NCI-H2029 (cell line): ENCODE measurements around the gene SLC10A1.
"Not testable (repeated sequence)": the region's sequence is repeated elsewhere in the genome, so short reads cannot be mapped to it uniquely, and the experiment has no call there.

Experiments
- DNase-seq: peaks from one replicate; lab custom pipeline; 2025; lab: John Stamatoyannopoulos, UW

SLC10A1 gene

GRCh38 chr14:69770559-69770958 lies 26.5 kb downstream of the SLC10A1 start:
- DNase-seq, result no peak

- DNase-seq, result no peak
These were observed 27.4 kb downstream of the SLC10A1 start for GRCh38 chr14:69769623-69770022.

GRCh38 chr14:69768873-69769272 lies 28.2 kb downstream of the SLC10A1 start:
- no peak for DNase-seq

DNA sequence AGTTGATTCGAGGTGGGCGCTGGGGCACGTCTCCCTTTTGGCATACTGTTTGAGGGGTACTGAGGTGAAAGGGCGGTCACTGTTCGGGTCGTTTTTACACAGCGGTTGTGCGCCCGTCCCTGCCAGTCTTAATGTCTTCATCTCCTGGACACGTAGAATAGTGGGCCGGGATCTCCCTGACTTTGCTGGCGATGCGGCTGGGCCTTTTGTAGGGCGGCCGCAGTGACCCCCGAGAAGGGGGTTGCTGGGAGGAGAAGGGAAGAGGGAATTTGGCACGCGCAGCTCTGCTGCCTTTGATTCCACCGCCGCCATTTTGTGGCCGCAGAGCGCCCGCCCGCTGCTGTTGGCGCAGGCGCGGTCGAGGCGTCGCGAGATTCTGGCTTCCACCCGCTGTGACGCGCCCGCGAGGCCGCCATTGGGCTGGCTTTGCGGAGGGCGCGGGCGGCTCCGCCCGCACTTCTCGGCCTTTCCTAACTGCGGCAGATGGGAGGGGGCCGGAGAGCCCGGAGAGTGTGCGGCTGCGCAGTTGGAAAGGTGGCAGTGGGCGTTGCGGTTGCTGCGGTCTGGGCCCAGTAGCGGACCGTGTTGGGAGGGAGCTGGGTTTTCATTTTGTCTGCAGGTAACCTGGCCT lies 29.6 kb downstream of the SLC10A1 start:
- DNase-seq, result peak; percentile 82

- DNase-seq, result peak; percentile 83
These were observed 30.1 kb downstream of the SLC10A1 start, which contains the start of gene SRSF5 for GRCh38 chr14:69766984-69767368. Gene SRSF5, plus strand, starts transcription at chr14:69767142. Its CDS starts 1,015 bp downstream, at chr14:69768157.

DNA sequence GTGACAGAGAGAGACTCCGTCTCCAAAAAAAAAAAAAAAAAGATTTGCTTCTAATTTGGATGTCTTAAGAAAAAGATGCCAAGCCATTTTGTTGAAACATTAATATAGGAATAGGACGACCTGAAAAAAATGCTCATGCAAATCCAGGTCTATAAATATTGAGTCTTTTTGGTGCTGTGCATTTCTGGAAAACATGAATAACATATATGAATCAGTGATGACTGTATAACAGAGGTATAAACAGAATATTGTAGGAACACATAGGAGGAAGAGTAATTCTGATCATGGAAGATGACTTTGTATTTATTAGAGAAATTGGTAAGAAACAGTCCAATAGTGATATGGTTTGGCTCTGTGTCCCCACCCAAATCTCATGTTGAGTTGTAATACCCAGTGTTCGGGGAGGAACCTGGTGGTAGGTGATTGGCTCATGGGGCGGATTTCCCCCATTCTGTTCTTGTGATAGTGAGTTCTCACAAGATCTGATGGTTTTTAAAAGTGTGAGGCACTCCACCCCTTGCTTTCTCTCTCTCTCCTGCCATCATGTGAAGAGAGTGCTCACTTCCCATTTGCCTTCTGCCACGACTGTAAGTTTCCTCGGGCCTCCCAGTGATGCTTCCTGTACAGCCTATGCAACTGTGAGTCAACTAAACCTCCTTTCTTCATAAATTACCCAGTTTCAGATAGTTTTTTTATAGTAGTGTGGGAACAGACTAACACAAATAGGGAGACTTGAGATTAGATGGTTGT lies 33.1 kb downstream of the SLC10A1 start:
- DNase-seq, result no peak

- DNase-seq, result no peak
These were observed 36.2 kb downstream of the SLC10A1 start for GRCh38 chr14:69760810-69761209.

DNA sequence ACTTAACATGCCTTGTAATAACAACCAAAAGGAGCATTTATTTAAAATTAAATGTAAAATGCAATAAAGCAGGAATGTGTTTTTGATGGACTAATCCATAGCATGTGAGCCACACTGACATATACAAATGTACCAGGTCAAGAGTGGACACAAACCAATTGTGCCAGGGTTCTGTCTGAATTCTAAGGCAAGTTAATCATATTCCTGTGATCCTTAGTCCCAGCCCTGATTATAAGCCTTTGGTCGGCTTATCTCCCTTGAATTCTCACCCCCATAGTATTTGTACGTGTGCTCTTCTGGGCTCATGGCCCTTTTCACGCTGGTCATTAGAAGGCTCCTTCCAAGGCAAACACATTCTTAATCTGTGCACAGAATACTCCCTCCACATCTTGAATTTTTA lies 40.7 kb downstream of the SLC10A1 start:
- DNase-seq, result no peak

DNA sequence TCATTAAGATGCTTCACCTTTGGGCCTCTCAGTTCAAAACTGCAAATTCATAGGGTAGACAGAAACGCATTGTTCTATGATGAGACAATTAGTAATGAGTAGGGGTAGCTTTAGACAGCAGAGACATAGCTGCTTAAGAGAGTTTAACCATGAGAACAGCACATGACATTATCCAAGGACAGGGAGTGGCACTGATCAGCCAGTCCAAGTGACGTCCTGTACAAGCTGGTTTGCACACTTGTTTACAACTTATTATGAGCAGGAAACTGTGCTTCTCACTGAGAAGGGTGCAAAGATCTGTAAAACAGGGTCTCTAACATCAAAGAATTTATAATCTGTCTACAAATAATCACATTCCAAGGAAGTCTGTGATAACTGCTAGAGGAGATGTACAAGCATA lies 41.3 kb downstream of the SLC10A1 start:
- no peak for DNase-seq

DNA sequence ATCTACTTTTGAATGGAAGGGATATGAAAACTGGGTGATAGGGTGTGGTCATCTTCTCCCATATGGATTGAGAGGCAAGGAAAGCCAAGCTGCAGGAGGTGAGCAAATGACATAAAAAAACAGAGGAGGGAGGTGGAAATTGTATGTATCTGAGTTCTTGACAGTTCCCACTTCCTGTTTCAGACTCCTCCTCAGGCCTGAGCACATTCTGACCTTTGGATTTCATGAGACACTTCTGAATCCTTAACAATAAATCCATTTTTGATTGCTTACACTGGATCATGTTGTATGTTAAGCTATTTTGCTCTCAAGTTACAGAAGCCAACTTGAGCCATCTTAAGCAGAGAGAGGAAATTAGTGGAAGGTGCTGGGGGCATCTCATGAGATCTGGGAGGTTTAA lies 41.7 kb downstream of the SLC10A1 start:
- DNase-seq, result no peak

DNA sequence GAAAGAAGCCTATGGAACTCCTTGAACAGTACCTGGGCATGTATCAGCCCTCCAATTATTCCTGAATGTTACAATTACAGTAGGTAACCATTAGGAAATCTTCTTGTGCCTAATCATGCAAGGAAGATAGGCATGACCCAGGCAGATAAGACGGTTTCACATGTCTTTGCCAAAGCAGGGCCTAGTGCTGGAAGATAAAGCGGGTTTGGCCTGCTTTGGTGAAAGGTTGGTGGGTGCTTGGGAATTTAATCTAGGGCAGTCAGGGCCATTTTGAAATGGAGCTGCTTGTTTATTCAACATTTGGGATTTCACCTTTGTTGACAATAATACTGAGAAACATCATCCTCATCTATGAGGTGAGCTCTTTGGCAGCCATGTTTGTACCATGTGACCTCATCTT lies 42.6 kb downstream of the SLC10A1 start:
- DNase-seq, result no peak

DNA sequence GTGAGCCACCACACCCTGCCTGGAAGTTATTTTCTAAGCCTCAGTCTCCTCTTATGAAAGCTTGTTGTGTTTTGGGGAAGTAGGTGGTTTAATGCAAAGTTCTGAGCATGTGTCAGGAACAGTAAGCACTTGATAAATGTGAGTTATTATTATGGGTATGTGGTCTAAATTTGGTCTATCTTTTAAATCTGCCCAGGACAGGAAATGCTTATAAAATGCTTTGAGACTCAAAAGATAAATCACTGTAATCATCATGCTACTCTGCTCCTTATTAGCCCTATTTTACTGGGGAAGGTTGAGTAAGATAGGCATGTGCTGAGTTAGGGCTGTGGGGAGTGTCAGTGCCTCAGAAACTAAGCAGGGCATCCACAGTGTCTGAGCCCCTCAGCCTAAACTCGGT lies 43.2 kb downstream of the SLC10A1 start:
- no peak for DNase-seq

GRCh38 chr14:69752773-69753172 lies 44.3 kb downstream of the SLC10A1 start:
- DNase-seq, result no peak

DNA sequence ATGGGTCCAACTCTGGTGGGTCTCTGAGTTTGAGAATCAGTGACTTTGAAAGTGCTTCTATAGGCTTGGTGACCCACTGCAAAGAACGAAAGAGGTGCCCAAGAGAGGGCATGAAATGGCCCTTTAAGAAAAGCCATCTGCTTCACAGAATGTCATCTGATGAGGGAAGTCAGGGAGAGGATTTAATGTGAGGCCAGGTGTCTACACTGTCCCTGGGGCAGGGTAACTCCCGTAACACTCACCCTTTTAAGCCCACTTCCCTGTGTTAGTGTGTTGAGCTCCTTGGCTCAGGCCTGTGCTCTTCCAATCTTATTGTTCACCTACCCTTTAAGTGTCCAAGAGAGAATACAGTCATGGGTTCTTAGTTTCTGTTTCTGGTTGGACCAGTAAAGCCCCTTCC lies 46.5 kb downstream of the SLC10A1 start:
- DNase-seq, result no peak

DNA sequence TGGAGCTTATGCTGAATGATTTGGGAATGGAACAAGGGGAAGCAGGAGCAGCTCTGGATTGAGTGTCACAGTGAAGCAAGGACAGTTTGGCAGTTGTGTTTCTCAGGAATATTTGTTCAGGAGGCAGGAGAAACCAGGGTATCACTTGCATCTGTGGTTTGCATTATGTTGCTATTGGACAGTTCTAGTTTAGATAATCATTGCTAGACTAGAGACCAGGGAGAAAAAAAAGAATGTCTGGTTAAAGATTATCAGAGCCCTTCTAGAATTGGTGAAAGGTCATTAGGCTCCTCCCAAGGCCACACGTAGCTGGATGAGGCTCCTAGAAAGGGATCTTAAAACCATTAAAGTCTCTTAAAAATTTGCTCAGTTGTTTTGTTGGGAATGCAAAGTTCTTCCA lies 47.1 kb downstream of the SLC10A1 start:
- DNase-seq, result no peak

- no peak for DNase-seq
These were observed 56.0 kb downstream of the SLC10A1 start for GRCh38 chr14:69741055-69741454.

DNA sequence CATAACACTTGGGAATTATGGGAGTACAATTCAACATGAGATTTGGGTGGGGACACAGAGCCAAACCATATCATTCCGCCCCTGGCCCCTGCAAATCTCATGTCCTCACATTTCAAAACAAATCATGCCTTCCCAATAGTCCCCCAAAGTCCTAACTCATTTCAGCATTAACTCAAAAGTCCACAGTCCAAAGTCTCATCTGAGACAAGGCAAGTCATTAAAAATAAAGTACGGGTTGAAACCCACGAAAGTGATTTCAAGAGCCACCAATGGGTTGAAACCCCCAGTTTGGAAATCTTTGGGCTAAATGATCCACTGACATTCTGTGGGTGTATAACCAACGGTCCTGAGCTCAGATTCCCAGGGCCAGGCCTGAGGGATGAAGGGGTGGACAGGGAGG lies 60.6 kb downstream of the SLC10A1 start:
- not testable (repeated sequence) for DNase-seq

GRCh38 chr14:69731919-69732598 lies 65.0 kb downstream of the SLC10A1 start:
- DNase-seq, result not testable (repeated sequence)

GRCh38 chr14:69727860-69728259 lies 69.2 kb downstream of the SLC10A1 start:
- DNase-seq, result no peak

DNA sequence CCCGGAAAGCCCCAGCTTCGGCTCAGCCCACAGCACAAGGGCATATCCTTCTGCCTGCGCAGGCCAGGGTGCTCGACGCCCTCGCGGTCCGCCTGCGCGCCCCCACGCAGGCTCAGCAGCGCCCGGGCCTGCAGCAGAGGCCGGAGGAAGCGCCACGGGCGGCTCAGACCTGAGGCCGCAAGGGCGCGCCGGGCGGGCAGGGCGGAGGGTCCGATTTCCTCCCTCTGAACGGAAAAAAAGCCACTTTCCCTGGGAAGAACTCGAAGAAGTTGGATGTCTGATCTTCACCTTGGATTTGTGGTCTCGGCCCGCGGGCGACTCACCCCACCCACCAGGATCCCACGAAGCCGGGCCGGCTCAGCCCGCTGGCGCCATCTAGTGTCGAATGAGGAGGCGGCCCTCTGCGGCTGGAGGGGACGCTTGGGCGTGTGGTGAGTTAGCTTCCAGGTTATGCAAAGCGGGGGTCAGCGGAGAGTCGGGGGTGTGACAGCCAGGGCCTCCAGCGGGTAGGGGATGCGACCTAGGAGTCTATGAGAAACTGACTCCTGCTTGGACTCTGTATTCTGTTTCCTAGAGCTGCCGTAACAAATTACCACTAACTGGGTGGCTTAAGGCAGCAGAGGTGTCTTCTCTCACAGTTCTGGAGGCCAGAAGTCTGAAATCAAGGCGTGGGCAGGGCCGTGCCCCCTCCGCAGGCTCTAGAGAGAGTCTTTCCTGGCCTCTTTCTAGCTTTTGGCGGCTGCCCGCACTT lies 70.1 kb downstream of the SLC10A1 start:
- DNase-seq, result peak; percentile 41
